Measurements from ENCODE around the gene MILR1. TPM values are rescaled to one million over a fixed set of nuclear protein-coding genes. Genes with fewer than 3 reads are reported as not detected.
"Not testable (repeated sequence)": the region's sequence is repeated elsewhere in the genome, so short reads cannot be mapped to it uniquely, and the experiment has no call there.

Gene MILR1
- total RNA-seq, 1 donor: 29.4 TPM

- Histone ChIP-seq H3K4me1 (ENCODE audit: insufficient read depth, low read length) (peaks cover 19% of the 10 kb centered on the region), H3K27me3 (ENCODE audit: insufficient read depth, low read length) (no peaks in the 10 kb centered on the region), H3K4me3 (ENCODE audit: low read length) (no peak overlapping the region), H3K9me3 (ENCODE audit: low read depth, low read length) (no peaks in the 10 kb centered on the region)
Observed at GRCh38 chr17:64420143-64420670, 28.7 kb upstream of the MILR1 start.

- not testable (repeated sequence) for H3K27me3 ChIP-seq (ENCODE audit: insufficient read depth, low read length); H3K4me3 ChIP-seq (ENCODE audit: low read length); H3K9me3 ChIP-seq (ENCODE audit: low read depth, low read length)
- H3K4me1 ChIP-seq (ENCODE audit: insufficient read depth, low read length): peaks cover 22% of the 10 kb centered on the region
Observed at GRCh38 chr17:64422121-64422520, 26.8 kb upstream of the MILR1 start.

- peaks cover 16% of the 10 kb centered on the region for H3K4me1 ChIP-seq (ENCODE audit: insufficient read depth, low read length)
- no peaks in the 10 kb centered on the region for H3K9me3 ChIP-seq (ENCODE audit: low read depth, low read length)
- H3K27me3 ChIP-seq (ENCODE audit: insufficient read depth, low read length): no peaks in the 10 kb centered on the region
- no peak overlapping the region for H3K4me3 ChIP-seq (ENCODE audit: low read length)
Observed at GRCh38 chr17:64423881-64424280, 25.0 kb upstream of the MILR1 start.

GRCh38 chr17:64424324-64424849 lies 24.5 kb upstream of the MILR1 start:
- Histone ChIP-seq H3K4me3 (ENCODE audit: low read length) (no peak overlapping the region), H3K9me3 (ENCODE audit: low read depth, low read length) (no peaks in the 10 kb centered on the region), H3K27me3 (ENCODE audit: insufficient read depth, low read length) (no peaks in the 10 kb centered on the region), H3K4me1 (ENCODE audit: insufficient read depth, low read length) (peaks cover 14% of the 10 kb centered on the region)

- Histone ChIP-seq H3K4me3 (ENCODE audit: low read length) (no peak overlapping the region), H3K27me3 (ENCODE audit: insufficient read depth, low read length) (no peaks in the 10 kb centered on the region), H3K9me3 (ENCODE audit: low read depth, low read length) (no peaks in the 10 kb centered on the region), H3K4me1 (ENCODE audit: insufficient read depth, low read length) (peaks cover 12% of the 10 kb centered on the region)
Observed at GRCh38 chr17:64425191-64425590, 23.7 kb upstream of the MILR1 start.

GRCh38 chr17:64426596-64426995 lies 22.3 kb upstream of the MILR1 start:
- peaks cover 4% of the 10 kb centered on the region for H3K4me1 ChIP-seq (ENCODE audit: insufficient read depth, low read length)
- no peak overlapping the region for H3K4me3 ChIP-seq (ENCODE audit: low read length)
- no peaks in the 10 kb centered on the region for H3K9me3 ChIP-seq (ENCODE audit: low read depth, low read length)
- no peaks in the 10 kb centered on the region for H3K27me3 ChIP-seq (ENCODE audit: insufficient read depth, low read length)

GRCh38 chr17:64428406-64428805 lies 20.5 kb upstream of the MILR1 start:
- Histone ChIP-seq H3K27me3 (ENCODE audit: insufficient read depth, low read length) (no peaks in the 10 kb centered on the region), H3K4me1 (ENCODE audit: insufficient read depth, low read length) (peaks cover 4% of the 10 kb centered on the region), H3K9me3 (ENCODE audit: low read depth, low read length) (no peaks in the 10 kb centered on the region), H3K4me3 (ENCODE audit: low read length) (no peak overlapping the region)

- H3K4me3 ChIP-seq (ENCODE audit: low read length); H3K9me3 ChIP-seq (ENCODE audit: low read depth, low read length); H3K4me1 ChIP-seq (ENCODE audit: insufficient read depth, low read length); H3K27me3 ChIP-seq (ENCODE audit: insufficient read depth, low read length): not testable (repeated sequence)
Observed at GRCh38 chr17:64430036-64430435, 18.9 kb upstream of the MILR1 start.

GRCh38 chr17:64431534-64431933 lies 17.4 kb upstream of the MILR1 start:
- Histone ChIP-seq H3K9me3 (ENCODE audit: low read depth, low read length) (no peaks in the 10 kb centered on the region), H3K4me1 (ENCODE audit: insufficient read depth, low read length) (no peaks in the 10 kb centered on the region), H3K4me3 (ENCODE audit: low read length) (no peak overlapping the region), H3K27me3 (ENCODE audit: insufficient read depth, low read length) (no peaks in the 10 kb centered on the region)

- Histone ChIP-seq H3K4me1 (ENCODE audit: insufficient read depth, low read length) (peaks cover 26% of the 10 kb centered on the region), H3K4me3 (ENCODE audit: low read length) (no peak overlapping the region), H3K27me3 (ENCODE audit: insufficient read depth, low read length) (no peaks in the 10 kb centered on the region), H3K9me3 (ENCODE audit: low read depth, low read length) (peaks cover 14% of the 10 kb centered on the region)
Observed at GRCh38 chr17:64437944-64438525, 10.9 kb upstream of the MILR1 start.

GRCh38 chr17:64439521-64439920 lies 9.4 kb upstream of the MILR1 start:
- Histone ChIP-seq H3K9me3 (ENCODE audit: low read depth, low read length) (peaks cover 14% of the 10 kb centered on the region), H3K4me1 (ENCODE audit: insufficient read depth, low read length) (peaks cover 41% of the 10 kb centered on the region)
- H3K27me3 ChIP-seq (ENCODE audit: insufficient read depth, low read length); H3K4me3 ChIP-seq (ENCODE audit: low read length): not testable (repeated sequence)

- Histone ChIP-seq H3K9me3 (ENCODE audit: low read depth, low read length) (peaks cover 14% of the 10 kb centered on the region), H3K27me3 (ENCODE audit: insufficient read depth, low read length) (no peaks in the 10 kb centered on the region)
Observed at GRCh38 chr17:64439956-64440355, 9.0 kb upstream of the MILR1 start.

GRCh38 chr17:64441772-64442540 lies 7.0 kb upstream of the MILR1 start:
- Histone ChIP-seq H3K27me3 (ENCODE audit: insufficient read depth, low read length) (no peaks in the 10 kb centered on the region), H3K9me3 (ENCODE audit: low read depth, low read length) (peaks cover 14% of the 10 kb centered on the region), H3K4me1 (ENCODE audit: insufficient read depth, low read length) (peaks cover 44% of the 10 kb centered on the region), H3K4me3 (ENCODE audit: low read length) (no peak overlapping the region)

More at GRCh38 chr17:64439956-64440355, 9.0 kb upstream of the MILR1 start:
- peaks cover 44% of the 10 kb centered on the region for H3K4me1 ChIP-seq (ENCODE audit: insufficient read depth, low read length)
- no peak overlapping the region for H3K4me3 ChIP-seq (ENCODE audit: low read length)

GRCh38 chr17:64442541-64442971 lies 6.4 kb upstream of the MILR1 start:
- Histone ChIP-seq H3K4me3 (ENCODE audit: low read length) (no peak overlapping the region), H3K9me3 (ENCODE audit: low read depth, low read length) (peaks cover 8% of the 10 kb centered on the region), H3K27me3 (ENCODE audit: insufficient read depth, low read length) (no peaks in the 10 kb centered on the region), H3K4me1 (ENCODE audit: insufficient read depth, low read length) (peaks cover 48% of the 10 kb centered on the region)

- H3K9me3 ChIP-seq (ENCODE audit: low read depth, low read length): peaks cover 1% of the 10 kb centered on the region
- no peak overlapping the region for H3K4me3 ChIP-seq (ENCODE audit: low read length)
- peaks cover 55% of the 10 kb centered on the region for H3K4me1 ChIP-seq (ENCODE audit: insufficient read depth, low read length)
- H3K27me3 ChIP-seq (ENCODE audit: insufficient read depth, low read length): no peaks in the 10 kb centered on the region
Observed at GRCh38 chr17:64443086-64443760, 5.7 kb upstream of the MILR1 start.

All from mononuclear cell (primary cell).